Erythroblast (primary cell): Measurements from ENCODE around the gene TEKTIP1.

ENCODE experiments used
- GATA1 ChIP-seq: IDR thresholded peaks from 2 replicates; pipeline ENCODE4 v1.6.1; 2011; ENCODE audit warnings: low read depth, mild to moderate bottlenecking, control low read depth, low read length, moderate library complexity
- POLR2A ChIP-seq: IDR thresholded peaks from 2 replicates; pipeline ENCODE4 v1.6.1; 2011; ENCODE audit warnings: mild to moderate bottlenecking, low read length

- no peak for TF ChIP-seq POLR2A
- TF ChIP-seq GATA1 = no peak
Measured at GRCh38 chr19:3538258-3538929, 580 bp upstream of the TEKTIP1 start.
